AG04450 (cell line): Measurements from ENCODE around the gene AKAP6. TPM values are rescaled to one million over a fixed set of nuclear protein-coding genes. Genes with fewer than 3 reads are reported as not detected.

Source experiments
- CTCF ChIA-PET: fragments of 300-600, 350-600 bp; formaldehyde crosslinking; extraction: SDS; loops from one replicate; lab custom pipeline; 2022; ENCODE audit warnings: antibody characterized with exemption, inconsistent platforms; lab: Charles Lee
- POLR2A ChIA-PET: fragments of 350-600 bp; formaldehyde crosslinking; extraction: SDS; loops from one replicate; lab custom pipeline; 2021; ENCODE audit warnings: antibody characterized with exemption, inconsistent platforms; lab: Yijun Ruan, JAX
- DNase-seq: peaks from one replicate; pipeline ENCODE4 v3.0.0-alpha.2; 2011; ENCODE audit warnings: low read depth, low spot score
- H3K27ac ChIP-seq: one replicate; pipeline ENCODE4 v1.5.1; 2012; ENCODE audit warnings: low read depth, low read length, control low read depth
- H3K27me3 ChIP-seq: one replicate; pipeline ENCODE4 v1.6.0; 2012; ENCODE audit warnings: low read length; ENCODE audit not compliant: control insufficient read depth, insufficient read depth
- H3K4me3 ChIP-seq: 2 replicates; pipeline ENCODE4 v1.5.1; 2011; ENCODE audit warnings: mild to moderate bottlenecking, low read depth, low read length, control low read depth
- H3K9me3 ChIP-seq: 2 replicates; pipeline ENCODE4 v1.5.1; 2012; ENCODE audit warnings: low read length; ENCODE audit not compliant: control insufficient read depth, insufficient read depth
- polyA plus RNA-seq: library from polyadenylated mRNA; depleted of rRNA; stranded (reverse); fragments of >200 nt; gene quantifications from 2 replicates; pipeline ENCODE4 v1.2.3, GENCODE V29; 2011
- TF ChIP-seq, protein P1 (sequence below): IDR thresholded peaks from 2 replicates; pipeline ENCODE4 v1.5.1; 2011; ENCODE audit warnings: low read depth, low read length, control low read depth, inconsistent platforms

Gene AKAP6
- polyA plus RNA-seq, 1 experiment: 0.78 TPM

DNA sequence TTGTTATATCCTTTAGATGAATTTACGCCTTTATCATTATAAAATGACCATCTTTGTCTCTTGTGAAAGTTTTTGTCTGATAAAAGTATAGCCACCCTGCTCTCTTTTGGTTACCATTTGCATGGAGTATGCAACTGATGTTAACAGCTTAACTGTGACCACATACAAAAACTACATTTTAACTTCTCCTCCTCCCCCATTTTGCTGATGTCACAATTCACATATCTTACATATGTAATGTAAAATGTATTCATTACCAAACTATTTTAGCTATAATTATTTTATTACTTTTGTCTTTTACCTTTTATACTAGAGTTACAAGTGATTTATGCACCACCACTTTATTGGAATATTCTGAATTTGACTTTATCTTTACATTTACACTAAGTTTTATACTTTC is 425.1 kb downstream of the AKAP6 start:
- H3K9me3 ChIP-seq: 0 out of 2 replicates have a peak, but pooled peaks cover 2% of the 10 kb centered on the region
- no peak for DNase-seq
- no peak overlapping the region for H3K27ac ChIP-seq
- no peak overlapping the region for H3K4me3 ChIP-seq
- H3K27me3 ChIP-seq: no peaks in the 10 kb centered on the region
- TF ChIP-seq, protein P1, sequence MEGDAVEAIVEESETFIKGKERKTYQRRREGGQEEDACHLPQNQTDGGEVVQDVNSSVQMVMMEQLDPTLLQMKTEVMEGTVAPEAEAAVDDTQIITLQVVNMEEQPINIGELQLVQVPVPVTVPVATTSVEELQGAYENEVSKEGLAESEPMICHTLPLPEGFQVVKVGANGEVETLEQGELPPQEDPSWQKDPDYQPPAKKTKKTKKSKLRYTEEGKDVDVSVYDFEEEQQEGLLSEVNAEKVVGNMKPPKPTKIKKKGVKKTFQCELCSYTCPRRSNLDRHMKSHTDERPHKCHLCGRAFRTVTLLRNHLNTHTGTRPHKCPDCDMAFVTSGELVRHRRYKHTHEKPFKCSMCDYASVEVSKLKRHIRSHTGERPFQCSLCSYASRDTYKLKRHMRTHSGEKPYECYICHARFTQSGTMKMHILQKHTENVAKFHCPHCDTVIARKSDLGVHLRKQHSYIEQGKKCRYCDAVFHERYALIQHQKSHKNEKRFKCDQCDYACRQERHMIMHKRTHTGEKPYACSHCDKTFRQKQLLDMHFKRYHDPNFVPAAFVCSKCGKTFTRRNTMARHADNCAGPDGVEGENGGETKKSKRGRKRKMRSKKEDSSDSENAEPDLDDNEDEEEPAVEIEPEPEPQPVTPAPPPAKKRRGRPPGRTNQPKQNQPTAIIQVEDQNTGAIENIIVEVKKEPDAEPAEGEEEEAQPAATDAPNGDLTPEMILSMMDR: no peak
- ChIA-PET CTCF (no interaction called here), POLR2A (no interaction called here)

DNA sequence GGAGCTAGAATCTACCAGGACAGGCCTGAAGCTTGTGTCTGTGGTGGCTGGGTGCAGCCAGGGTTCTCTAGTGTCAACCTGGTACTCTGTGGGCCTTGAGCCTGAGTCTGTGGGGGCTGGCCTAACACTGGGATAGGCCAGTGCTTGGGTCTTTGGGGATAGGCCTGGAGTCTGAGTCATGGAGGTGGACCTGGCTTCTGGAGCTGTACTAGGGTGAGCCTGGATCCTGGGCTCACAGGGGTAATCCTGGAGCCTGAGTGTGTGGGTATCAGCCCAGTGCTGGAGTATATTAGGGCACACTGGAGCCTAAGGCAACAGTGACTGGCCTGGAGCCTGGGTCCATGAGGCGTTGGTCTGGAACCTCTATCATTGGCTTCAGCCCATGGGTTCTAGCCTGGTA is 427.1 kb downstream of the AKAP6 start:
- ChIA-PET CTCF (no interaction called here), POLR2A (no interaction called here)
- Histone ChIP-seq H3K27ac (no peak overlapping the region), H3K27me3 (no peaks in the 10 kb centered on the region), H3K4me3 (no peak overlapping the region), H3K9me3 (0 out of 2 replicates have a peak, but pooled peaks cover 2% of the 10 kb centered on the region)
- TF ChIP-seq, protein P1: no peak
- no peak for DNase-seq

- ChIA-PET POLR2A (no interaction called here), CTCF (no interaction called here)
- Histone ChIP-seq H3K9me3 (0 out of 2 replicates have a peak, but pooled peaks cover 2% of the 10 kb centered on the region), H3K4me3 (no peak overlapping the region), H3K27me3 (no peaks in the 10 kb centered on the region), H3K27ac (no peak overlapping the region)
- no peak for DNase-seq
- TF ChIP-seq, protein P1: no peak
These were observed 427.7 kb downstream of the AKAP6 start for GRCh38 chr14:32756775-32757174.

- ChIA-PET CTCF (no interaction called here), POLR2A (no interaction called here)
These were observed 428.5 kb downstream of the AKAP6 start for GRCh38 chr14:32757568-32757967.

DNA sequence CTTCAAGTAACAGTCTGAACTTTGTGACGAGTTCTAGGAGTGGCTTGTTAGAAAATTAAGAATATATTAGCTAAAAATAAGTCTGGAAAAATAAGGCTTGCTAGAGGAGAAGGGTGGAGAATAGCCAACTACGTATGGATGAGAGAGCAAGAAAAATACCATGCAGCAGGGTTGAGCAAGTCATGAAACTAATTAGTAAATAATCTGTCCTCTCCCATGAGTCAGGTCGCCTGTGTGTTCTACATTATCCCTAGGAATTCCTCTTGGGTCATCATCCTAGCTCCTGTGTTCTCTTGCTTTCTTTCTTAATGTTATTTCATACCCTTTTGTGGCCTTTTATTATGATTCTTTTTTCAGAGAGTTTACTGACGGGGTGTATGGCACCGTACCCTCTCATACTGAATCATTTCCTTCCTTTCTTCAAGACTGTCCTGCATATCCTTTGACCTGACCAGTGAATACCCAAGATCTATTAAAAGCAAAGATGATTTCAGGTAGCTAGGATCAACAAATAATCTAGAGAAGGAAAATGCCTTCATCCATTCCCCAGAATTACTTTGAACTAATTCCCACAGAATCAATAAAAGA is 432.4 kb downstream of the AKAP6 start:
- TF ChIP-seq, protein P1: no peak
- CTCF ChIA-PET: interaction anchor here (0.6 to 0.9 kb wide), 2 partner anchors 18 to 174 kb away, joined by 3 to 4 read pairs; no protein-coding TSS in a partner anchor
- POLR2A ChIA-PET: no interaction called here
- H3K4me3 ChIP-seq: no peak overlapping the region
- no peak overlapping the region for H3K27ac ChIP-seq
- 0 out of 2 replicates have a peak, but pooled peaks cover 2% of the 10 kb centered on the region for H3K9me3 ChIP-seq
- H3K27me3 ChIP-seq: no peaks in the 10 kb centered on the region
- no peak for DNase-seq

More at GRCh38 chr14:32757568-32757967, 428.5 kb downstream of the AKAP6 start:
- no peak overlapping the region for H3K4me3 ChIP-seq
- no peaks in the 10 kb centered on the region for H3K27me3 ChIP-seq
- no peak overlapping the region for H3K27ac ChIP-seq
- TF ChIP-seq, protein P1: no peak
- no peak for DNase-seq
- H3K9me3 ChIP-seq: 0 out of 2 replicates have a peak, but pooled peaks cover 2% of the 10 kb centered on the region
